ENCODE data around the gene CGNL1.

Gene CGNL1, protein sequence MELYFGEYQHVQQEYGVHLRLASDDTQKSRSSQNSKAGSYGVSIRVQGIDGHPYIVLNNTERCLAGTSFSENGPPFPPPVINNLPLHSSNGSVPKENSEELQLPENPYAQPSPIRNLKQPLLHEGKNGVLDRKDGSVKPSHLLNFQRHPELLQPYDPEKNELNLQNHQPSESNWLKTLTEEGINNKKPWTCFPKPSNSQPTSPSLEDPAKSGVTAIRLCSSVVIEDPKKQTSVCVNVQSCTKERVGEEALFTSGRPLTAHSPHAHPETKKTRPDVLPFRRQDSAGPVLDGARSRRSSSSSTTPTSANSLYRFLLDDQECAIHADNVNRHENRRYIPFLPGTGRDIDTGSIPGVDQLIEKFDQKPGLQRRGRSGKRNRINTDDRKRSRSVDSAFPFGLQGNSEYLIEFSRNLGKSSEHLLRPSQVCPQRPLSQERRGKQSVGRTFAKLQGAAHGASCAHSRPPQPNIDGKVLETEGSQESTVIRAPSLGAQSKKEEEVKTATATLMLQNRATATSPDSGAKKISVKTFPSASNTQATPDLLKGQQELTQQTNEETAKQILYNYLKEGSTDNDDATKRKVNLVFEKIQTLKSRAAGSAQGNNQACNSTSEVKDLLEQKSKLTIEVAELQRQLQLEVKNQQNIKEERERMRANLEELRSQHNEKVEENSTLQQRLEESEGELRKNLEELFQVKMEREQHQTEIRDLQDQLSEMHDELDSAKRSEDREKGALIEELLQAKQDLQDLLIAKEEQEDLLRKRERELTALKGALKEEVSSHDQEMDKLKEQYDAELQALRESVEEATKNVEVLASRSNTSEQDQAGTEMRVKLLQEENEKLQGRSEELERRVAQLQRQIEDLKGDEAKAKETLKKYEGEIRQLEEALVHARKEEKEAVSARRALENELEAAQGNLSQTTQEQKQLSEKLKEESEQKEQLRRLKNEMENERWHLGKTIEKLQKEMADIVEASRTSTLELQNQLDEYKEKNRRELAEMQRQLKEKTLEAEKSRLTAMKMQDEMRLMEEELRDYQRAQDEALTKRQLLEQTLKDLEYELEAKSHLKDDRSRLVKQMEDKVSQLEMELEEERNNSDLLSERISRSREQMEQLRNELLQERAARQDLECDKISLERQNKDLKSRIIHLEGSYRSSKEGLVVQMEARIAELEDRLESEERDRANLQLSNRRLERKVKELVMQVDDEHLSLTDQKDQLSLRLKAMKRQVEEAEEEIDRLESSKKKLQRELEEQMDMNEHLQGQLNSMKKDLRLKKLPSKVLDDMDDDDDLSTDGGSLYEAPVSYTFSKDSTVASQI

GRCh38 chr15:57375827-57376695 lies at the start of gene CGNL1:
TSS of gene CGNL1 (plus strand) at chr15:57376505. CDS start at chr15:57438000, 61,495 bp downstream.
- no peak within 1 kb of the TSS for H3K4me3 ChIP-seq (ENCODE audit: low read depth, low read length)
- TF ChIP-seq, protein P1, sequence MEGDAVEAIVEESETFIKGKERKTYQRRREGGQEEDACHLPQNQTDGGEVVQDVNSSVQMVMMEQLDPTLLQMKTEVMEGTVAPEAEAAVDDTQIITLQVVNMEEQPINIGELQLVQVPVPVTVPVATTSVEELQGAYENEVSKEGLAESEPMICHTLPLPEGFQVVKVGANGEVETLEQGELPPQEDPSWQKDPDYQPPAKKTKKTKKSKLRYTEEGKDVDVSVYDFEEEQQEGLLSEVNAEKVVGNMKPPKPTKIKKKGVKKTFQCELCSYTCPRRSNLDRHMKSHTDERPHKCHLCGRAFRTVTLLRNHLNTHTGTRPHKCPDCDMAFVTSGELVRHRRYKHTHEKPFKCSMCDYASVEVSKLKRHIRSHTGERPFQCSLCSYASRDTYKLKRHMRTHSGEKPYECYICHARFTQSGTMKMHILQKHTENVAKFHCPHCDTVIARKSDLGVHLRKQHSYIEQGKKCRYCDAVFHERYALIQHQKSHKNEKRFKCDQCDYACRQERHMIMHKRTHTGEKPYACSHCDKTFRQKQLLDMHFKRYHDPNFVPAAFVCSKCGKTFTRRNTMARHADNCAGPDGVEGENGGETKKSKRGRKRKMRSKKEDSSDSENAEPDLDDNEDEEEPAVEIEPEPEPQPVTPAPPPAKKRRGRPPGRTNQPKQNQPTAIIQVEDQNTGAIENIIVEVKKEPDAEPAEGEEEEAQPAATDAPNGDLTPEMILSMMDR (IDR thresholded peaks at IDR 0.05; ENCODE audit: borderline replicate concordance, insufficient read depth, low read depth, low read length) = no peak

DNA sequence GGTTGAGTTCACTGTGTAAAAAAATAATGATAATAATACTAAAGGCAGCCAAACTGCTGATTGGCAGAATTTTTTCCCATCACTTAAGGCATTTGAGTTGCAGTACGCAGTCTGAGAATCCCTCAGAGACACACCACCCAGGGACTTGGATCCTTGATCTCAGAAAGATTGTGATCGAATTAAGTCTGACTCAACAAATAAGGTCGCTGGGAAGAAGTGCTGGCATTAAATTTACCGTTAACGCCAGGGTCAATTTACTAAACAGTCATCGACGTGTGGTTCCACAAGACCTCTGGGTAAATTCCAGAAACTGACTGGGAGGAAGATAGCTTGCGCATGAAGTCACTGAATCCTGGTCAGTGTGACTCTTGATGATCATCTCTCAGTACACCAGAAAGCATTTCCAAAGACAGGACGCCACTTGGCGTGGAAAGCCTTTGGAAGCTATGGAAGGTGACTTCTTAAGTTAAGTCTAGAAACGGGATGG lies 48.3 kb upstream of the CGNL1 start:
- H3K4me3 ChIP-seq (ENCODE audit: low read depth, low read length) = no peak overlapping the region
- TF ChIP-seq, protein P1 (IDR thresholded peaks at IDR 0.05; ENCODE audit: borderline replicate concordance, insufficient read depth, low read depth, low read length) = no peak

DNA sequence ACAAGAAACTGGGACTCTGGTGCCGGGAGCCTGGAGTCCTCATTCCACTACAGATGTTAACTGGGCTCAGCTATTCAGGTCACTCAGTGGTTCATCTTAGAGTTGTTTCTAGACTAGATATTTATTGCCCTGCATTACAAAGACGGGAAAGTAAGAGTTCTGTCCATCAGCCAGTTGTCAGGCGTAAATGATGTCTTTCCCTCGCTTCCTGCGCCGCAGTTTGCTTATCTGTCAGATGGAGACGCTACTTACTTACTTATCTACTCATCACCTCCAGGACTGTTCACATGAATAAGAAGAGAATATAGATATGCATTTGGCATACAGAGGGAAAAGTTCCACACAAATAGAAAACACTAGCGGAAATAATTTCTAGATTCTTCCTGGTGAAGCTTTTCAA lies 47.8 kb upstream of the CGNL1 start:
- TF ChIP-seq, protein P1 (IDR thresholded peaks at IDR 0.05; ENCODE audit: borderline replicate concordance, insufficient read depth, low read depth, low read length) = no peak
- H3K4me3 ChIP-seq (ENCODE audit: low read depth, low read length) = no peak overlapping the region

DNA sequence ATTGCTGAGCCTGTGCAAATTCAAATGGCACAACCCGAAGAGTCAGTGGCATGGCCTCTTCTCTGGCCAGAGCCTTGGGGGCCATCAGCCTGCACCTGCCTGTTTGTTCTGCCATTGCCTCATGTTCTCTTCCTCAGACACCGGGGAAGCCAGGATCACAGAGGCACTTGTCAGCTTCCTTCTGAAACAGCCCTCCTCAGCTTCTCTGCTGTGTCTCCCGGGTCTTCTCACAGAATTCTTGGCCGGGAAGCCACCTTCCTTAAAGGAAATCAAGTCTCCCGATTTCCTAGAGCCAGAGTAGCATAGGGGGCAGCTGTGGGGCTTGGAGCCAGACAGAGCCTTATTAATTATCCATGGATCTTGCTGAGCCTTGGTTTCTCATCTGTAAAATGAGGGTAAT lies 47.4 kb upstream of the CGNL1 start:
- H3K4me3 ChIP-seq (ENCODE audit: low read depth, low read length) = no peak overlapping the region
- TF ChIP-seq, protein P1 (IDR thresholded peaks at IDR 0.05; ENCODE audit: borderline replicate concordance, insufficient read depth, low read depth, low read length) = no peak

- TF ChIP-seq, protein P1 (IDR thresholded peaks at IDR 0.05; ENCODE audit: borderline replicate concordance, insufficient read depth, low read depth, low read length) = no peak
- no peak overlapping the region for H3K4me3 ChIP-seq (ENCODE audit: low read depth, low read length)
Observed at GRCh38 chr15:57329582-57330367, 46.5 kb upstream of the CGNL1 start.
